ENCODE data around the gene RUNX2.

GRCh38 chr6:45310118-45310788, 17.9 kb upstream of the RUNX2 start:
- TF ChIP-seq CTCF (IDR thresholded peaks at IDR 0.05) (no peak), POLR2A (IDR thresholded peaks at IDR 0.05) (no peak)

All from testis (tissue), 2 donors.